ENCODE measurements around the gene PHC2. TPM values are rescaled to one million over a fixed set of nuclear protein-coding genes. Genes with fewer than 3 reads are reported as not detected.
A peak's percentile ranks its signal among the peaks of the same experiment; 100 is the strongest.

PHC2 gene
- total RNA-seq, 1 donor from 2014 or later: 144 TPM

DNA sequence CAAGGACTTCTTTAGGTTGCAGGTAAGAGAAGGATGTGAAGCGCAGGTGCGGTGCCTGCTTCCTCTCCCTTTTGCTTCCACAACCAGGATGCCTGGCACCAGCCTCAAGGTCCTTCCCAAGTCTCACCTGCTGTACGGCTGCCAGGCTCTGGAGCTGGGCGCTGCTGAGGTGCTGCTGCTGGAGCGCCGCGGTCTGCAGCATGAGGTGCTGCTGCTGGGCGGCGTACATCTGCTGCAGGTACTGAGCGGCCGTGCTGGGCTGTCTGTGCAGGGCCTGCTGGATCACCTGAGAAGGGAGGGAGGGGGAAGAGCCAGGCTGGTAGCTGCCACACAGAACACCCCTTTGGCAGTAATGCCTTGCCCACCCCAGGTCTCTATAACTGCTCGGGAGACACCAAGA is 58.7 kb downstream of the PHC2 start:
- DNase-seq (ENCODE audit: extremely low read depth, low read depth, low spot score): no peak

DNA sequence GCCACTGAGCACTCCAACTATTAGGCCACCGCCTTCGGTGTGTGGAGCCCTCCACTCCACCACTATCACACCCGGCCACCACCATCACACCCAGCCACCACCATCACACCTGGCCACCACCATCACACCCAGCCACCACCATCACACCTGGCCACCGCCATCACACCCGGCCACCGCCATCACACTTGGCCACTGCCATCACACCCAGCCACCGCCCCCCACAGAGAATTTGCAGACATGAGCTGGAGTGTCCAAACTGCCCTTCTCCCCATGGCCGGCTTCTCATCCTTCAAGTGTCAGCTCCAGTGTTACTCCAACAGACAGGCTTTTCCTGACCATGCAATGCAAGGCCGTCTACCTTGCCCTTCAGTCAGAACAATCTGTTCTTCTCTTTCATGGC is 59.6 kb downstream of the PHC2 start:
- no peak for DNase-seq (ENCODE audit: extremely low read depth, low read depth, low spot score)

DNA sequence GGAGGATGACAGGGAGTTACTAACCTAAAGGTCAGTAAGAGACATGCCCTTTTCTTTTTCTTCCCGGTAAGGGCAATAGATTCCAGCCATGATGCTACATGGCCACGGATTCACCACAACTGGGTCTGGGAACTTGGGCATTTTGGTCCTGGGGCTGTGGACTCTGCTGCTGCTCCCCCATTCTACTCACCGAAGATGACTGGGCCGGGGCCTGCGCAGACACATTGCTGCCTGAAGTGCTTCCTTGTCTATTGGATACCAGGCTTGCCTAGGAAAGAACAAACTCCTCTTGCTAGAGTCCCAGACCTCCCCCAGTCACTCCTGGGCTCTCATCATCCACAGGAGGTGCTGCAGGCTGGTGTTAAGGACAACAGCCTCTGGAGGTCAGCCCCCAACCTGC is 60.1 kb downstream of the PHC2 start:
- no peak for DNase-seq (ENCODE audit: extremely low read depth, low read depth, low spot score)

DNA sequence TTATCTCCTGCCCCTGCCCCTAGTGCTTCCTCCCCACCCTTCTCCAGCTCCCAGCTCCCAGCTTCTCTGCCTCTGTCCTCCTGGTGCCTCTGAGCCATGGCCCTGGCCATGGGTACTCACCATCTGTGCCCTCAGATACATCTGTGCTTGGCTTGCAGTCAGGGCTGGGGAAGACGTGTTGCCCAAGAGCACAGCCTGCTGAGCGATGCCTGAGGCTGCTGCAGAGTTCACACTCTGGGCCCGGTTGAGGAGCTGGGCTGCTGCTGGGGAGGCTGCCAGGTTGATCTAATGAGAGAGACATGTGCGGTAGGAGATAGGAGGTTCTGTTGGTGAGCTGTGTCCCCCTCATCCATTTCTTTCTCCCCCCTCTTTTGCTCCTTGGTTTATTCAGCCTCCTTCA is 60.6 kb downstream of the PHC2 start:
- DNase-seq (ENCODE audit: extremely low read depth, low read depth, low spot score): no peak

DNA sequence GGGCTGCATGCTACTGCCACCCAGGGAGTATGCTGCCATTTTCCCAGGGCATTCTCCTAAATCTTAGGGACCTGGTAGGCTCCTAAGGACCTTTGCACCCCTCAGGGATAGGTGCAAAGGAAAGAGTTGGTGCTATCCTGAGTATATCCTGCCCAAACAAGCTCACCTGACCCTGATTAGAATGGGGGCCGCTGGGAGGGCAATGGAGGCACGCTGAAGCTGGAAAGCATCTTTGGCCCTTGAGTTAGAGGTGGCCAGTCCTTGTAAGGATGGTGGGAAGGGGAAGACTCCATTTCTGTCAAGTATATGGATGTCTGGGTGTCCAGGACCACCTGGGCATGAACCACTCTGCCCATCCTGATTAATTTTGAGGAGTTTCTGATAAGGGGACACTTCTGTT is 61.1 kb downstream of the PHC2 start:
- no peak for DNase-seq (ENCODE audit: extremely low read depth, low read depth, low spot score)

DNA sequence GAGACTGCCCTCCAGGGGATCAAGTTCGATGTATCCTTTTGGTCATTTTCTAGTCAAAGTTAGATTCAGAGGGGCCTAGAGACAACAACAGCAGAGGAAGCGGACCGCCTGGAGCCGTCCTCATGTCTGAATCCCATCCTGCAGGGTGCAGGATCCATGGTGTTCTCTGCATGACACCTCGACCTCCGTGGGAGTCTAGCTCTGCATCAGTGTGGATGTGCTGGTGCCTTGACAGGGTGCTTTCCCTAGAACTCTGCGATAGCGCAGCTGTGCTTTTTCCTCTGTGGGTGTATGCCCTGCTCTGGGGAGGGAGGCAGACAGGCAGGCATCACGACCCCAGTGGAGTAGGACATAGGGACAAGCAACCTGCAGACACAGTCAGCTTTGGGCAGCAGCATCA is 61.8 kb downstream of the PHC2 start:
- DNase-seq (ENCODE audit: extremely low read depth, low read depth, low spot score): no peak

DNA sequence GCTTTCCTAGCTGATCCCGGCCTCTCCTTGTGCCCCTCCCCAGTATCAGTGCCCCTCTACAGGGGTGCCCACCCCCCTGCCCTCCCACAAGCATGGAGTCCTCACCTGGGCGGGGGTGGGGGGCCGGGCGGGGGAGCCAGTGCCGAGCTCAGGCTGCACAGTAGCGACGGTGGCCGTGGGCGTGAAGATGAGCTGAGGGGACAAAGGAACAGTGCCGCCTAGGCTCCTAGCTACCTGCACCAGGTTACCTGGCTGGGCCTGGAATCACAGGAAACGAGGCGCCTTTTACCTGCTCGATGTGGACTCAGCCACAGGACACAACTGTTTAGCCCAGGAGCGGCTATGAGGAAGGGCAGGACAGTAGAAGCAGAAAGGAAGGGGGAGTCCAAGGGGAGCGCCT is 62.5 kb downstream of the PHC2 start:
- no peak for DNase-seq (ENCODE audit: extremely low read depth, low read depth, low spot score)

DNA sequence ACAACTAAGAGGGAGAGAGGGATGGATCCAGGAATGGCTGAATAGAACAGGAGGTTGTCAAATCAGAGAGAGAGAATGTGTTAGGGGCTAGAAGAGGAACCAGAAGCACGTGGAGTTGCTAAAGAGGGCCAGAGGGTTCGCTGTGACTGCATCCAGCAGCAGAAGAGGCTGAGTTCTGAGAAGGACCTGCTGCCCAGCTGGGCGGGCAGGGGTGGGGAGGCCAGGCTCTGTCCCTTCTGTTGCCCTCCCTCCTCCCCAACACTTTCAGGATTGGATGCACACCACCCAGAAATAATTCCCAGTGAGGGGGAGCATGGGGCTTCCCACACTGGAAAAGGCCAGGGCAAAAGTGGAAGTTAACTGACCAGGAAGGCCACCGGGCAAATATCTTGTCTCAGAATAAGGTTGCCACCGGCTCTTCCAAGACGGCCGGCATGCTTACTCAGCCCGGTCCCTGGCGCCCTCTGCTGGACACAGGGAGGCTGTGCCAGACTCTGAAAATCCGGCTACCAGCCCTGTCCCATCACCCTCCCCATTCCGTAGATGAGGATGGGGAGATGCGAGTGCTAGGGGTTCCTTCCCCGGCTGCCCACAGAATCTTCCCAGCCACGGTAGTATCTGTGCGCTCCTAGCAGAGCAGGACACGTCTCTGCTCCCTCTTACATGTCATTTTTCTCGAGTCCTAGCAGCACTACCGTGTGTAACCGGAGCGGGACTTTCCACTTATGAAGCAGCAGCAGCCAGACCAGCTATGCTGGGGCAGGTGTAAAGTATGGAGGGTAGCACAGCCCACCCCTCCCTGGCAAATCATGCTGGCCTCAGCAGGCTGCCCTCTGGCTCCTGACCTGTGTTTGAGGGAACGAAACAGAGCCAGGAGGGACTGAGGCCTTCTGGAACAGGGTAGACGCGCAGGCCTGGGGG is 63.1 kb downstream of the PHC2 start:
- peak; percentile 50 for DNase-seq (ENCODE audit: extremely low read depth, low read depth, low spot score)

DNA sequence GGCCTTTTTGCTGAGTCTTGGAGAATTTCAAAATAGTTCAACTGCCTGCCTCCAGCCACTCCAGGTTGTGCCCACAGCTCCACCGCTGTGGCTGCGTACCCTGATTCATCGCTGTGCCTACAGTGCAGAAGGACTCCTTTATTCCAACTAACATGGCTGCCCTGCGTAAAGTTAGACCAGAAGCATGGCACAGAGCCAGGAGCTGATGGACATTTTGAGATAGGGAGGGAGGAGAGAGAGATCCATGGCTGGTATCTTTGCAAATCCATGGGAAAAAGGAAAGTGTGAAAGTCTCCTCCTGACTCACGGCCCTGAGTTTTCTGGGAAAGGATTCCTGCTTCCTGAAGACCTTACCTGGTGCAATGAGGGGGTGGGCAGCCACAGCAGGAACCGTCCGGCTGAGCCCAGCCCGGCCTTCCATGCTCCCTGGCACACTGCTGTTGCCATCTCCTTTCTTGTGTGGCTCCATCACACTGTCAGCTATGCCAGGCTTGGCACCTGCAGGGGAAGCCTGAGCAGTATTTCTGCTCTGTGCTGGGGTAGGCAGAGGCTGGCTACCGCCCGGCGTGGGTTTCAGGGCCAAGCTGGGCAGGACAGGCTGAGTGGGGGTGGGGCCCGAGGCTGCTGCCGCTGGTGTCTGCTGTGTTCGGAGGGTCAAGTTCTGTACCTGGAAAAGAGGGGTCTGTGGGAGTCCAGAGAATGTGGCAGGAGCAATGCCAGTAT is 64.0 kb downstream of the PHC2 start:
- DNase-seq (ENCODE audit: extremely low read depth, low read depth, low spot score): no peak

DNA sequence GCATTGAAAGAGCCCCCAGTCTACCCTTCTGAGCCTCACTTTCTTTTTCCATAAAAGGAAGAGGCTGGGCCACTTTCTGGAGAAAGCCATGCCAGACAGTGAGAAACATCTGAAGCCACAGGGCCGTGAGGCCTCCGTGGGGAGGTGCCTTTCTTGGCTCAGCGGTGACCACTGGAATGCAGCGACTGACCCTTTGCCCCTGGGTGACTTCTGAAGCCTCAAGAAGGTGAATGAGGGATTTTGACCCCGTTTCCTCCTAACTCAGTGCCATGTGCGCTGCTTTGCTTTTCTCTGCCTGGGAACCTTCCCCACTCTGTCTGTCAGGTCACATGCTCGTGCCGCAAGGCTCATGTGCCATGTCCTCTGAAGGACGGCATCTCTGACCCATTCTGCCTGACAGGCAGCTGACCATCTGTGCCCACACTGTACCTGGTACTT is 65.3 kb downstream of the PHC2 start:
- no peak for DNase-seq (ENCODE audit: extremely low read depth, low read depth, low spot score)

DNA sequence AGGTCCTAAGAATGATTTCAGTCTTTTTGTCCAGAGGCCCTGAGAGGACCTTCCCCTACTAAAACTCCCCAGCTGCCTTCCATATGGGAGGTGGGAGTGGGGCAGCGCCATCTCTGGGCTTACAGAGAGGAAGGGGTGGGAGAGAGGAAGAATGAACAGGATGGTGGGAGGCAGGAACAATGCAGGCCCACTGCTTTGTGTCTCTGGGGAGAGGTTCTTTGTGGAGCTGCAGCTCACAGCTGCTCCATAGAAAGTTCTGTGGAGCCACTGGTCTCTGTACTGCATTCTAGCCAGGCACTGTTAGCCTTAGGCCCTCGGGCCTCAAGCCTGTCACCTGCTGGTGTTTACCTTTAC is 66.4 kb downstream of the PHC2 start:
- no peak for DNase-seq (ENCODE audit: extremely low read depth, low read depth, low spot score)

DNA sequence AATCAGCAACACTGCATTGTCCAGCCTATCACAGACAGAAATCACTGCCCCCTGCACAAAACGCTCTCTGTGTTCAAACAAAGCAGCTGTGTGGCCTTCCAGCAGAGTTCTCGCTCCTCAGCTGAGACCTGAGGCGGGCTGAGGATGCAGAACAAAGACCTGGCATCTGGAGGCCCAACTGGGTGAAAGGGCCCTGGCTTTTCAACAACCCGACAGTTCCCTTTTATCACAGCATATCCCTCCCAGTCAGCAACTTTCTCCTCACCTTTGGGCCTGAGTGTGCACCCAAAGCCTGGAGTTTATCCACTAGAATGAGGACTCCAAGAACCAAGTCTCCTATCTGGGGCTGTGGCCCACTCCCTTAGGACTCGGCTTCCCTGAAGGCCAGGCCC is 67.4 kb downstream of the PHC2 start:
- DNase-seq (ENCODE audit: extremely low read depth, low read depth, low spot score): no peak

DNA sequence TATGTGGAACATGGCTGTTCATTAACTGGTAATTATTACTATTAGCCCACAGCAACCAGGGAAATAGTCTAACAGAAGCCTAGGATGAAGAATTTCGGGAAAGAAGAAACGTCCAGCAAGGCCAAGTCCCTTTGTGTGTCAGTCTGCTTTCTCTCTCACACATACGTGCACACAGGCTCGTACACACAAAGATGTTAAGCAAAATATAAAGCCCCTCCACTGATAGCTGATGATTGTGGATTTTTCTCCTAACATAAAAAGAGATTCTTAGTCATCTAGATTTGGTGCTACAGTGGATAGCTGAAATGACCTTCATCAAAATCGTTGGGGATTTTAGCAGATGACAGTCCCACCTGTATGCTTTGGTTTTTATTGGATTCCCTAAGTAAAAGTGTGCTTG is 67.9 kb downstream of the PHC2 start:
- no peak for DNase-seq (ENCODE audit: extremely low read depth, low read depth, low spot score)

DNA sequence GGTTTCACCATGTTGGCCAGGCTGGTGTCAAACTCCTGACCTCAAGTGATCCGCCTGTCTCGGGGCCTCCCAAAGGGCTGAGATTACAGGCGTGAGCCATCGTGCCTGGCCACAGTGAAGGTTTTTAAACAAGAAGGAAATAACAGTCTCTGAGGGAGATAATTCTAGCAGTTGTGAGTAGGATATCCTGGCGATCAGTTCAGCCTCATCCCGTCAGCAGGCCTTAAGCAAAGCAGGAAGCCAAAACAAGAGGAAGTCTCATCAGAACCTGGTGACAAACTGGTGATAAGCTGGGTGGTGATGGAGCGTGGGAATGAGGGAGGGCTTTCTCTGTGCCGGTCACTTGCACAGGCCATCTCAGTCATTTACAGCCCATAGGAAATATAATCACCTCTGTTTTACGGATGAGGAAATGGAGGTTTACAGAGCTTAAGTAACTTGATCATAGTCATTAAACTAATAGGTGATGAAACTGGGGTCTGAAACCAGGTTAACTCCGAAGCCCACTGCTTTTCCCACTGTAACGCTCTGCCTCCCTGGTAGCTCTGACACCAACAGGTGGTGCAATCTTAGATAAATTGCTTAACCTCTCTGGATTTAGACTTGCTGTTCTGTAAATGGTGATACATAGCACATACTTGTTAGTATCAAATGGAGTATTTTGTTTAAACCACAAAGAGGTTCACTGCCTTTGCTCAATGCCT is 69.2 kb downstream of the PHC2 start:
- no peak for DNase-seq (ENCODE audit: extremely low read depth, low read depth, low spot score)

DNA sequence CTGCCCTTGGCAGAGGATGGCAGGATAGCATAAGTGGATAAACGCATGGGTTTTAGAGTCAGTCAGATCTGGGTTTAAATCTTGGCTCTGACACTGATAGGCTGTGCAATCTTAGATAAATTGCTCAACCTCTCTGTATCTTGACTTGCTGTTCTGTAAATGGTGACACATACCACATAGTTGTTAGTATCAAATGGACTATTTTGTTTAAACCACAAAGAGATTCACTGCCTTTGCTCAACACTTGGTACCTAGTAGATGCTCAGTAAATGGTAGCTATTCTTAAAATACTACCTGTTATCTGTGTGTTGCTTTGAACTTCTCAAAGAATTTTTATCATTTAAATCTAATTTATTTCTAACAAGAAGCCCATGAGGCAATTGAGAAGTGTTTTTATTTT is 70.5 kb downstream of the PHC2 start:
- no peak for DNase-seq (ENCODE audit: extremely low read depth, low read depth, low spot score)

DNA sequence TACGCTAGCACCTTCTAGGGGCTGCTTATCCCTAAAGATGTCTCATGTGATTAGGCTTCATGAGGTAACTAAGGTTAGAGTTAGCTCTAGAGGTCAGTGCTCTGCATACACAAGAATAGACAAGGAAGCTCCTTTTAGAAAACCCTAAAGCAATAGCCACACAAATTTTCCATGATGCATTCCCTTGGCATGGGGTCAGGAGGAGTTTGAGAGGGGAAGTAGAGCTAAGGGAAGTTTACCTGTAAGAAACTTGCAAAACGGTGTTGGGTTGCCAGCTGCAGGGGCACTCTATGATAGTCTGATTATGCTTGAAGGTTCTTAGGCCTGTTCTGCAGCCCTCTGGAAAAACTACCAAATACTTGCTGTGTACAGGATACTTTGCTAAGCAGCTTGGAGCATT is 71.0 kb downstream of the PHC2 start:
- no peak for DNase-seq (ENCODE audit: extremely low read depth, low read depth, low spot score)

DNA sequence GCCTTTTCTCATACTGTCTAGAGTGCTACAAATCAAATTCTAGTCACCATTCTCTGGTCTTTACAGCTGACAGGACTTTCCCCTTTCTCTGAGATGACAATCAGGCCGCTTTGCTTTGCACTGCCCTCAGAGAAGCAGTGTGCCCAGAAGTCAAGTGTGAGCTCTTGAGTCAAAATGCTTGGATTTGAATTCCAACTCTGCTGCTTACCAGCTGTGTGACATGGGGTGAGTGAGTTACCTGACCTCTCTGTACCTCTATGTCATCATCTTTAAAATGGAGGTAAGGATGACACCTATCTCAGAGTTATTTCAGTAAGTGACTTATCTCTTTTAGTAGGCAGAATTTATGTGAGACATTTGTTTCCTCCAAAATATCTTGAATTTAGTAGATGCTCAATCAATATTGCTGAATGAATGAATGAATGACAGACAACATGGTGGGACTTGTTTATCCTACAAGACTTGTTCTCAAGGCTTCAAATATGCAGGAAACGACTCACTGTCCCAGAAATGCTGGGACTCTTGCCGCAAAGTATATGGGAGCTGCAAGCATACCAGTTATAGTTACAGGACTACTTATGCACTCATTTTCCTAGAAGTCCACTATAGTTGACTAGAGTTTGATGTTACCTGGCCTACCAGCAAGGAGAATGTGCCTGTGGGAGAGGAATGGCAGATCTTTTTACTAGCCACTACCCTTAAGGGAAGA is 71.9 kb downstream of the PHC2 start:
- DNase-seq (ENCODE audit: extremely low read depth, low read depth, low spot score): no peak

DNA sequence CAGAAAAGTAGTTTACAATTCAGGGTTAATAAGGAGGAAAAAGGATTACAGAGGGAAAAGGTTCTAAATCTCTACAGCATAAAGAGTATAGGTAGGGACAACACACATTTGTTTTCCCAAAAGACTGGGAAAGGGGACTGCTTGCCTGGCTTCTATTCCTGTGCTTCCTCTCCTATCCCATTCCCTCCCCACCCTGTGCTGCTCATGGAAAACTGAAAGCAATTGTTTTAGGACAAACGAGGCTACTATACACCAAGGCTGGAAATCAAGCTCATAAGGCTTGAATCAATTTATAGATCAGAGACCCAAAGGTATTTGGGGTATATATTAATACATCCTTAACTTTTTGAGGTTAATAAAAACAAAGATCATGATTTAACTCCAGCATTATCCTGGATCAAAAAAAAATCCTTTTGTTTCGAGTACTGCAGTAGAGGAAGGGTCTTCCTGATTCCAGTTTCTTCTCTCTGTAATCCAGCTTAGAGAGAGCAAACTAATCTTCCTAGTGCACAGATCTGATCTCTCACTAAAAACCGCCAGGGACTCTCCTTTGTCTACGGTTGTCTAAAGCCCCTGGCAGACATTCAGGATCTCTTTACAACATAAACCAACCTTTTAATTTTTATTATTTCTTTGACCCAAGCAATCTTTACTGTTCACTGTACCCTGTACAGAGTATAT is 72.6 kb downstream of the PHC2 start:
- no peak for DNase-seq (ENCODE audit: extremely low read depth, low read depth, low spot score)

DNA sequence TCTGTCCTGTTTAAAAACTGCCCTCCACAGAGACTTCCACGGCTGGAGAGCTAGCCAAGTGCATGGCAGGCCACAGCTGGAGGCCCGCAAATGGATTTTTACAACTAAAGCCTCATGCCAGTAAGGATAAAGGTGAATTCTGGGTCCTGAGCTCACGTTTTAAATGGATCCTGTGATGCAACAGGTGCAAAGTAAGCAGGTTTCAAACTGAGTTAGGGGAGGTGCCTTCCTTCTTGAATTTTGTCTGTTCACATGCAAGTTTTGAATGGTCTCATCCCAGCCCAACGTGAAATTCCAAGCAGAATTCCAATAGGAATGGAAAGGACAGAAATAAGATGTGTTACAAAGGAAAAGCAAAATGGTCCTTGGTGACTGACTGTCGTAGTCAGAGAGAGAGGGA is 73.8 kb downstream of the PHC2 start:
- DNase-seq (ENCODE audit: extremely low read depth, low read depth, low spot score): no peak

DNA sequence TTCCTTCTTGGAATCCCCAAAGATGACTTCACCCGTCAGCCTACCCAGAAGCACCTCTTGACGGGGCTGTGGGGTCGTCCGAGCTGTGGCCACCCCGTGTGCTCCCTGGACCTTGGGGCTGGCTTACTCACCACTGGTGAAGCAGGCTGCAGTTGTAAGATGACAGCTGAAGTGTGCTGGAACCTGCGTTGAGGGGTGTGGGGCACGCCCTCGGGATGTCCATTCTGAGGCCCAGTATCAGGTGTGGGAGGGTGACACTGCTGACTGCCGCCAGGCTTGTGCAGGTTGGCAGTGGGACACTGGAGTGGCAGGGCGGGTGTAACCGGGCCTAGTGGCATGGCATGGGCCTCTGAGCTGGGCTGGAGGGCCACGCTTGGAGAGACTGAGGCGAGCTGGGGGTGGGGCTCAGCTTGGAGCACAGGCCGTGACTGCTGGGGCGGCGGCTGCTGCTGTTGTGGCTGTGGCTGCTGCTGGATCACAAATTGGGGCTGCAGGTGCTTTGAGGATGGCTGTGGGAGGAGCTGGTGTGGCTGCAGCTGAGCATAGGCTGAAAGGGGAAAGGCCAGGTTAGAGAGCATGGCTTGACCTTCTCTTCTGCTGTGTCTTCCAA is 76.1 kb downstream of the PHC2 start:
- DNase-seq (ENCODE audit: extremely low read depth, low read depth, low spot score): no peak

Data from glomerular endothelial cell (primary cell).